HUES6 (cell line): ENCODE measurements around the gene TEKTIP1.

Experiments
- H3K27ac ChIP-seq: 2 replicates; pipeline ENCODE4 v1.7.0; 2013; ENCODE audit warnings: low read depth, mild to moderate bottlenecking, low read length, inconsistent platforms
- H3K27me3 ChIP-seq: 2 replicates; pipeline ENCODE4 v1.6.1; 2013; ENCODE audit warnings: low read length; ENCODE audit not compliant: control insufficient read depth, insufficient read depth
- H3K36me3 ChIP-seq: 2 replicates; pipeline ENCODE4 v1.6.1; 2013; ENCODE audit warnings: low read length; ENCODE audit not compliant: control insufficient read depth, insufficient read depth
- H3K4me1 ChIP-seq: 2 replicates; pipeline ENCODE4 v1.6.1; 2013; ENCODE audit warnings: low read length; ENCODE audit not compliant: control insufficient read depth, insufficient read depth
- H3K4me3 ChIP-seq: 2 replicates; pipeline ENCODE4 v1.5.1; 2013; ENCODE audit warnings: low read depth, low read length
- H3K9ac ChIP-seq: one replicate; pipeline ENCODE4 v1.6.1; 2013; ENCODE audit warnings: mild to moderate bottlenecking, low read length
- H3K9me3 ChIP-seq: 2 replicates; pipeline ENCODE4 v1.6.1; 2013; ENCODE audit warnings: low read depth, low read length; ENCODE audit not compliant: control insufficient read depth, insufficient read depth

TEKTIP1 gene

DNA sequence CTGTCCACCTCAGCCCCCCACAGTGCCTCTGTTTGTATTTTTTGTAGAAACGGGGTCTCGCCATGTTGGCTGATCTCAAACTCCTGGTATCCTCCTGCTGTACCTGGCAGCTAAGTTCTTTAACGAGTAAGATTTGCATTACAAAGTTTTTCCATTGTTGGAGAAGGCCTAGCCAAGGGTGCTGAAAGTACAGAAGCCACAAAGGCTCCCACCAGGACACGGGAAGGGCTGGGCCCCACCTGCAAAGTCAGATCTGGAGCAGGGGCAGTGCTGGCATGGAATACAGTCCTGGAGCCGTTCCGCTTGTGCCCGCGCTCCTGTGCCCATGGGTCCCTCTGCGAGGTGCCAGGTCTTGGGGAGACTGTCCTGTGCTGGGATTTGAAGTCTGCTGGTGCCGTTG, 20.7 kb upstream of the TEKTIP1 start:
- H3K27ac ChIP-seq: peak overlapping the region; percentile 76
- H3K9me3 ChIP-seq: no peaks in the 10 kb centered on the region
- H3K4me3 ChIP-seq: peak overlapping the region; percentile 37
- H3K36me3 ChIP-seq: peaks cover 10% of the 10 kb centered on the region
- H3K27me3 ChIP-seq: no peaks in the 10 kb centered on the region
- H3K4me1 ChIP-seq: peaks cover 52% of the 10 kb centered on the region
- peak overlapping the region; percentile 65 for H3K9ac ChIP-seq

DNA sequence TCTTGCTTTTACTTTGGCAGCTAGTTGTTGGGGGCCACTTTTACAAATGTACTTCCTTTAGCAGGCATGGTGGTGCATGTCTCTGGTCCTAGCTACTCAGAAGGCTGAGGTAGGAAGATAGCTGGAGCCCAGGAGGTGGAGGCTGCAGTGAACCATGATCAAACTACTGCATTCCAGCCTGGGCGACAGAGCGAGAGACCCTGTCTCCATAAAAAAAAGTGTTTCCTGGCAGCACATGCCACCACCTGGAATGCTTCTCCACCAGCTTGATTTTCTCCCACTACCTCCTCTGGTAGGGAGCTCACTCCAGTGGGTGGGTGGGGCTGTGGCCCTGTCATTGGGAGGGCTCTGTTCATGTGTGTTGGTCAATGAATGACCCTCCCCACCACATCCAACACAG, 20.3 kb upstream of the TEKTIP1 start:
- peak overlapping the region; percentile 65 for H3K9ac ChIP-seq
- peak overlapping the region; percentile 37 for H3K4me3 ChIP-seq
- peak overlapping the region; percentile 76 for H3K27ac ChIP-seq
- H3K9me3 ChIP-seq: no peaks in the 10 kb centered on the region
- peaks cover 48% of the 10 kb centered on the region for H3K4me1 ChIP-seq
- peaks cover 14% of the 10 kb centered on the region for H3K36me3 ChIP-seq
- no peaks in the 10 kb centered on the region for H3K27me3 ChIP-seq

DNA sequence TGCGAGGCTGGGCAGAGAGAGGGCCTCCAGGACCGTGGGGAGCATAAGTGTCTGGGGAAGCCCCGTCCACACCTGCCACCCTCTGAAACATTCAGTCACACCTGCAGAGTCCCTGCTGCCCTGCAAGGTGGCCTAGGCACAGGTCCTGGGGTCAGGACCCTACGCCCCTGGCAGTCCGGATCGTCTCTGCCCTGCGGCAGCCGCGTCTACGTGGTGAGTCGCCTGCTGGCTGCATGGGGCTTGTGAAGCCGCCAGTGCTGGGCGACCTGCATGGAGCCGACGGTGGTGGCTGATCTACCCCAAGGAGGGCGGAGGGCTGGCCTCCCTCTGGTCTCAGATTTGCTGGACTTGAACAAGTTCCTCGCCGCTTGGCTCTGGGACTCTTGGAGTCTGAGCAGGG, 19.8 kb upstream of the TEKTIP1 start:
- peaks cover 48% of the 10 kb centered on the region for H3K4me1 ChIP-seq
- peak overlapping the region; percentile 65 for H3K9ac ChIP-seq

DNA sequence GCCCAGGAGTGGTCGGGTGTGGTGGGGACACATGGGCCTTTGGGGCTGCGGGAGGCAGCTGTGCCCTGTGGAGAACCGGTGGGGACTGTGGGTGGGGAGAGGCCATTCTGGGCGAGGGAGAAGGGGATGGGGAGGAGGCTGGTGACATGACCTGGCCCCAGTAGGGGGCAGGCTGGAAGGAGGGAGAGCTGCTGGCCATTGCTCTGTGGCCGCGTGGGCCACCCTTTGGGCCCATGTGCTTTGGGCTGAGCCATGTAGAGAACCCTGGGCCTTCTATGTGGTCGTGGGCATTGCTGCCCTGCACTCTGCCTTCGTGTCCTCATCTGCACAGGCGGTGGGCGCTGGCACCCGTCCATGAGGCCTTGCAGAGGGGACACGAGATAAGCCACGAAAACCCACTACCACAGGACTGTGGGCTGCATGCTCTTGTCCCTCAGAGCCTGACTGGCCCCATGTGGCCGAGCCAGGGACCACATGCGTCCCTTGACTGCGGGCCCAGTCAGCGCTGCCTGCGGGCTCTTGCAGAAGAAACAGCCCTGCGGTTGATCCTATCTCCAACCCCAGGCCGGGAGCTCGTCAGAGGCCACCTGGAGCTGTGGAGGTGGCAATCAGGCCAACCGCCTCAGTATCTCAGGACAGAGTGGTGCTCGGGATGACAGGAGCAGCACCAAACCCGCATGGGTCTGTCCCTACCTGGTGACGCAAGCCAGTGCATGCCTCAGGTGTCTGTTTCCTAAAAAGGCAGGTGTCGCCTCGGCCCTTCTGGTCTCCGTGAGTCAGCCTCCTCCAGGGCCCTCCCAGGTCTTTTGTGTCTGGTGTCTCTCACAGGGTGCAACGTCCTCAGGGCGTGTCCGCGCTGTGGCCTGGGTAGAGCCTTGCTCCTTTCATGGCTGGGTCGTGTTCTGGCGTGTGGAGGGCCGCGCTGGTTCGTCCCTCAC, 18.5 kb upstream of the TEKTIP1 start:
- Histone ChIP-seq H3K36me3 (peaks cover 29% of the 10 kb centered on the region), H3K4me3 (no peak overlapping the region), H3K9me3 (no peaks in the 10 kb centered on the region), H3K27ac (peak overlapping the region; percentile 43), H3K27me3 (no peaks in the 10 kb centered on the region), H3K4me1 (peaks cover 41% of the 10 kb centered on the region), H3K9ac (peak overlapping the region; percentile 54)

More for the DNA sequence above, 19.8 kb upstream of the TEKTIP1 start:
- Histone ChIP-seq H3K27me3 (no peaks in the 10 kb centered on the region), H3K4me3 (no peak overlapping the region), H3K27ac (peak overlapping the region; percentile 43; the same call in 1 of the 2 replicates), H3K9me3 (no peaks in the 10 kb centered on the region), H3K36me3 (peaks cover 18% of the 10 kb centered on the region)

DNA sequence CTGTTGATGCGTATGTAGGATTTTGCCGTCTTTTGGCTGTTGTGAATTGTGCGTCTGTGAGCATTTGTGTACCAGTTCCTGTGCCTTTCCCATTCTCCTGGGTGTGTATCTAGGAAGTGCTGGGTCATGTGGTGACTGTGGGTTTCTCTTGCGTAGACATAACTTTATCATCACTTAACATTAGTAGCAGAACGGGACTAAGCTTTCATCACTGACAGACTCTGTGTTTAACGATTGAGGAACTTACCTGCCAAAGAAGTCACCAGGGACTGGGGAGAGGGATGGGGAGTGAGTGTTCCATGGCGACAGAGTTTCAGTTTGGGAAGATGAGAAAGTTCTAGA, 17.9 kb upstream of the TEKTIP1 start:
- Histone ChIP-seq H3K4me1 (peaks cover 36% of the 10 kb centered on the region), H3K27ac (no peak overlapping the region; the same call in 1 of the 2 replicates), H3K9ac (peak overlapping the region; percentile 54), H3K27me3 (no peaks in the 10 kb centered on the region), H3K4me3 (no peak overlapping the region), H3K9me3 (no peaks in the 10 kb centered on the region), H3K36me3 (peaks cover 33% of the 10 kb centered on the region)

DNA sequence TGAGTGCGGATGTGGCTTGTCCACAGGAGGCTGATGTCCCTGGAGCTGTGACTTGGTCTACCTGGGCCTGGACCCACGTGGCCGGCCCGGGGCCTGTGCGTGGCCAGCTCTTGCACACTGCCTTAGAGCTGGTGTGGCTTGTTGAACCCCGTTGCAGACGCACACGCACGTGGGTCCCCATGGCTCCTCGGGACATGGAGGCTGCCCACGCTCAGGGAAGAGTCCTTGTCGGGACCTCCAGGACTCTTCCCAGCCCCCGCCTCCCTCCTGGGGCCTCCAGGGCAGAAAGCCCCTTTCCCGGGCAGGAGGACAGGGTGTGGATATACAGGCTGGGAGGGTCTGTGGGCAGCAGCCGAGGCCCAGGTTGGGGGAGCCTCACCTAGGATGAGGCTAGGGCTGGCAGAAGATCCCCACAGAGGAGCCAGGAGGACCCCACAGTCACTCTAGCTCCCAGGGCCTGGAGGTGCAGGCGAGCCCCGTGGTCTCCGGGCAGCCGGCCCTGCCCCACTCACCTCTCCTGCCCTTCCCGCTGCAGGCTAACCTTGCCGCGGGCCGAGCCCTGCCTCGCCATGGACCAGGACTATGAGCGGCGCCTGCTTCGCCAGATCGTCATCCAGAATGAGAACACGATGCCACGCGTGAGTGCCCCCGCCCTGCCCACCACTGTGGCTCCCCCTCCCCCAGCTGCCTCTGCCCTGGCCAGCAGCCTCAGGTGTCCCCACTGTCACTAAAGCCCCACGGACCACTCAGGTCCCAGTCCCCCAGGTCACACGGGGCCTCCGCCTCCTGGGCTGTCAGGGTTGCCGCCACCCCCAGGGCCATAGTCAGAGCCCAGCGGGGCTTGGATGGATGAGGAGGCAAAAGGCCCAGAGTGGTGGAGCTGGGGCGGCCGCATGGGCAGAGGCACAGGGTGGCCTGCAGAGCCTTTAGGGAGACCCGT, 16.3 kb upstream of the TEKTIP1 start:
- H3K4me3 ChIP-seq: no peak overlapping the region
- H3K27me3 ChIP-seq: no peaks in the 10 kb centered on the region
- no peak overlapping the region for H3K9ac ChIP-seq
- no peaks in the 10 kb centered on the region for H3K9me3 ChIP-seq
- H3K27ac ChIP-seq: no peak overlapping the region
- peaks cover 33% of the 10 kb centered on the region for H3K4me1 ChIP-seq
- H3K36me3 ChIP-seq: peaks cover 45% of the 10 kb centered on the region

DNA sequence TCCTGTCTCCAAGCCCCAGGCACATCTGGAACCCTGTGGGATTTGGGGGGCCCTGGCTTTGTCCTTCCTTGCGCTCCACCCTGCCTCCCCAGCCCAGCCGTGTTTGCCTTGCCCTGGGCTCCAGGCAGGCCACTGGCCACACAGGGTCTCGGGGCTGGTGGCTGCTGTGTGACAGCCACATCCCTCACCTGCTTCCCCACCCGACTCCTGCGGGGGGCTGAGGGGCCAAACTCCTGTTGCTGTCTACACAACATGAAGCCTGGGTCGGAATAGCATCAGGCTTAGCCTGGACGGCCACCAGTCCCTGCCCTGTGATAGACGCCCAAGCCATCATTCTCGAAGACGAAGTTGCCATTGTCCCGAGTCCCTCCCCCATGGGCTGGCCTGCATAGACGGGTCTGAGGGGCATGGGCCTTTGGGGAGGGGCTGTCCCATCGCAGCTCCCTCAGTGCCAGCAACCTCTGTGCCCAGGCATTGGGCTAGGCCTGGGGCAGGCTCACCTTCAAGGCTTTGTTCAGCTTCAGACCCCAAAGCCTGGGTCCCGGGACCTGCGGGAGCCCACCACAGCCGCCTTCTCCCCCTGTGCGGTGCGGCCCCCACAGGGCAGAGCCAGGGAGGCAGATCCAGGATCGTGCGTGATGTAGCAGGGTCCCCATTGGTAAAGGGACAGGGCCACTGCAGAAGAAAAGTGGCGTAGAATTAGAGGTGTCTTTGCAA, 15.5 kb upstream of the TEKTIP1 start:
- H3K27me3 ChIP-seq: no peaks in the 10 kb centered on the region
- peaks cover 26% of the 10 kb centered on the region for H3K4me1 ChIP-seq
- no peak overlapping the region for H3K4me3 ChIP-seq
- no peak overlapping the region for H3K27ac ChIP-seq
- peaks cover 52% of the 10 kb centered on the region for H3K36me3 ChIP-seq
- H3K9me3 ChIP-seq: no peaks in the 10 kb centered on the region
- H3K9ac ChIP-seq: no peak overlapping the region

DNA sequence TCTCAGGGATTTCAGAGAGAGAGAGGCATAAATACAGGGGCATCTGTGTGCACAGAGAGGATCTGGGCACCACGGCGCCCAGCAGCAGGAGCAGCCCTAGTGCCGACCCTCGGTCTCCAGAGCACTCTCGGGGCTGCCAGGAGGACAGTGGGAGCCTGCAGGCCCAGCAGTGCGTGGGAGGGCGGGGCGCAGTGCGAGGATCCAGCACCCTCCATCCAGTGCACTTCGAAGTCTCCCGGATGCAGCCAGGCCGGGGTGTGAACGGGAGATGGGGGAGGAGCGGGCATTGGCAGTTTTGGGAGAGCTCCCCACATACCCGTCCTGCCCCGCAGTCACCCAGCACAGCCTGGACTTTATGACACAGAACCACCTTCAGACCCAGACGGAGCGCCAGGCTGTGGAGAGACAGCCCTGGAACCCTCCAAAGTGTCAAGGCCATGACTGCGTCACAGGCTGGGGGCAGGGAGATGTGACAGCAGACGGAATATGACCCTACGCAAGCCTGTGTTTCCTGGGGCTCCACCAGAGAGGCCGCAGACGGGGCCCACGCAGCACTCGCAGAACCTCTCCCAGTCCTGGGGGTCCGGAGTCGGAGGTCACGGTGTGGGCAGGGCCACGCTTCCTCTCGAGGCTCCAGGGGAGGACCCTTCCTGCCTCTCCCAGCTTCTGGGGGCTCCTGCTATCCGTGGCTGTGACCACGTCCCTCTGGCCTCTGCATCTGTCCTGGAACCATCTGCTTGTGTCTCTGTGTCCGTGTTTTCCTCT, 14.7 kb upstream of the TEKTIP1 start:
- Histone ChIP-seq H3K4me1 (peaks cover 18% of the 10 kb centered on the region), H3K9ac (no peak overlapping the region), H3K4me3 (no peak overlapping the region), H3K36me3 (peaks cover 55% of the 10 kb centered on the region), H3K27me3 (no peaks in the 10 kb centered on the region), H3K27ac (no peak overlapping the region), H3K9me3 (no peaks in the 10 kb centered on the region)

DNA sequence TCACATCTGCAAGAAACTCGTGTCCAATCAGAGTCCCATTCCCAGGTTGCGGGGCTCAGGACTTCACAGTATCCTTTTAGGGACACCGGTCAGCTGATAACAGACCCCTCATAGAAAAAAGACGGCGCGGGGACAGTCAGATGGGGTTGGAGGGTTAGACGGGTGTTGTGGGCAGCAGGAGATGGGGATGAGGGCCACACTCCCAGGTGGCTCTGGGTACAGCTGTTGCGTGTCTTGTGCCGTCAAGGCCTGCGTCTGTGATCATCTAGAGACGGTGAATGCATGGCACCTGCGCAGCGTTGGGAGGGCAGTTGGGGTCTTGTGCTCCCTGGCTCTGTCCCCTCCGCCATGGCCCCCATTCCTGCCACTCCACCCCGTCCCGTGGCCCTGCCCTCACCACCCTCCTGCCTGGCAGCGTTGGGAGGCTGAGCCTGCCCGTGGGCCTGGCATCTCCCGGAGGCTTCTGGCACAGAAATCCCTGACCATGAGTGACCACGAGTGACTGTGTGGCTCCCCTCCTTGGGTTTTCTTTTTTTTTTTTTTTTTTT, 14.0 kb upstream of the TEKTIP1 start:
- Histone ChIP-seq H3K27ac (no peak overlapping the region), H3K36me3 (peaks cover 51% of the 10 kb centered on the region)

More for the DNA sequence above, 14.0 kb upstream of the TEKTIP1 start:
- H3K4me3 ChIP-seq: no peak overlapping the region
- H3K4me1 ChIP-seq: peaks cover 11% of the 10 kb centered on the region; the same call in 1 of the 2 replicates
- no peaks in the 10 kb centered on the region for H3K27me3 ChIP-seq
- H3K9ac ChIP-seq: no peak overlapping the region
- no peaks in the 10 kb centered on the region for H3K9me3 ChIP-seq
